ENCODE measurements around the gene FAM47E.

FAM47E gene

GRCh38 chr4:76296286-76296820 is 44.8 kb downstream of the FAM47E start:
- no peak for DNase-seq (ENCODE audit: low read depth, low spot score)
- ChIA-PET CTCF (interaction anchor here (1.7 kb wide), 1 partner anchor 11 kb away, joined by 5 read pairs; no protein-coding TSS in a partner anchor), POLR2A (no interaction called here)
- no peak for TF ChIP-seq CTCF (IDR thresholded peaks at IDR 0.05; ENCODE audit: insufficient read depth, low read length, missing control alignments)
- no peak overlapping the region for H3K4me3 ChIP-seq (ENCODE audit: low read depth, low read length)

GRCh38 chr4:76298227-76298626 is 46.7 kb downstream of the FAM47E start:
- POLR2A ChIA-PET = no interaction called here
- DNase-seq (ENCODE audit: low read depth, low spot score) = no peak
- no peak for TF ChIP-seq CTCF (IDR thresholded peaks at IDR 0.05; ENCODE audit: insufficient read depth, low read length, missing control alignments)
- CTCF ChIA-PET = interaction anchor here (1.1 to 1.6 kb wide), 2 partner anchors 9 to 118 kb away, joined by 3 to 5 read pairs; partner anchors contain the start of gene STBD1
- H3K4me3 ChIP-seq (ENCODE audit: low read depth, low read length) = no peak overlapping the region

- no peak overlapping the region for H3K4me3 ChIP-seq (ENCODE audit: low read depth, low read length)
- ChIA-PET CTCF (no interaction called here), POLR2A (no interaction called here)
- DNase-seq (ENCODE audit: low read depth, low spot score) = no peak
- no peak for TF ChIP-seq CTCF (IDR thresholded peaks at IDR 0.05; ENCODE audit: insufficient read depth, low read length, missing control alignments)
Measured at GRCh38 chr4:76300012-76300411, 48.5 kb downstream of the FAM47E start.

- POLR2A ChIA-PET = no interaction called here
- CTCF ChIA-PET = interaction anchor here (1.0 kb wide), 1 partner anchor 121 kb away, joined by 7 read pairs; no protein-coding TSS in a partner anchor
- H3K4me3 ChIP-seq (ENCODE audit: low read depth, low read length) = no peak overlapping the region
- DNase-seq (ENCODE audit: low read depth, low spot score) = peak; percentile 54
- no peak for TF ChIP-seq CTCF (IDR thresholded peaks at IDR 0.05; ENCODE audit: insufficient read depth, low read length, missing control alignments)
Measured at GRCh38 chr4:76301068-76301774, 49.7 kb downstream of the FAM47E start.

GRCh38 chr4:76301775-76302162 is 50.2 kb downstream of the FAM47E start:
- ChIA-PET POLR2A (no interaction called here), CTCF (interaction anchor here (1.0 kb wide), 1 partner anchor 122 kb away, joined by 7 read pairs; no protein-coding TSS in a partner anchor)
- H3K4me3 ChIP-seq (ENCODE audit: low read depth, low read length) = no peak overlapping the region
- no peak for TF ChIP-seq CTCF (IDR thresholded peaks at IDR 0.05; ENCODE audit: insufficient read depth, low read length, missing control alignments)
- DNase-seq (ENCODE audit: low read depth, low spot score) = no peak

- no peak for TF ChIP-seq CTCF (IDR thresholded peaks at IDR 0.05; ENCODE audit: insufficient read depth, low read length, missing control alignments)
- no peak overlapping the region for H3K4me3 ChIP-seq (ENCODE audit: low read depth, low read length)
- CTCF ChIA-PET = no interaction called here
- no peak for DNase-seq (ENCODE audit: low read depth, low spot score)
- POLR2A ChIA-PET = no interaction called here
Measured at GRCh38 chr4:76302826-76303438, 51.4 kb downstream of the FAM47E start.

Measured in AG04449 (cell line).